ENCODE results near the gene NR2C1. TPM values are rescaled to one million over a fixed set of nuclear protein-coding genes. Genes with fewer than 3 reads are reported as not detected.

NR2C1 gene
- total RNA-seq, 4 donors from 2014 or later, result 56.7 to 114 (median 80.1) TPM

- Histone ChIP-seq H3K9me3 (no peaks in the 10 kb centered on the region), H3K36me3 (no peaks in the 10 kb centered on the region), H3K4me3 (no peak overlapping the region), H3K27ac (no peak overlapping the region), H3K4me1 (no peaks in the 10 kb centered on the region), H3K27me3 (no peaks in the 10 kb centered on the region)
- intact Hi-C loops (cut with DNase I; ENCODE audit: low total_unique reads), result no loop called here
- no peak for DNase-seq
- TF ChIP-seq, protein P1, sequence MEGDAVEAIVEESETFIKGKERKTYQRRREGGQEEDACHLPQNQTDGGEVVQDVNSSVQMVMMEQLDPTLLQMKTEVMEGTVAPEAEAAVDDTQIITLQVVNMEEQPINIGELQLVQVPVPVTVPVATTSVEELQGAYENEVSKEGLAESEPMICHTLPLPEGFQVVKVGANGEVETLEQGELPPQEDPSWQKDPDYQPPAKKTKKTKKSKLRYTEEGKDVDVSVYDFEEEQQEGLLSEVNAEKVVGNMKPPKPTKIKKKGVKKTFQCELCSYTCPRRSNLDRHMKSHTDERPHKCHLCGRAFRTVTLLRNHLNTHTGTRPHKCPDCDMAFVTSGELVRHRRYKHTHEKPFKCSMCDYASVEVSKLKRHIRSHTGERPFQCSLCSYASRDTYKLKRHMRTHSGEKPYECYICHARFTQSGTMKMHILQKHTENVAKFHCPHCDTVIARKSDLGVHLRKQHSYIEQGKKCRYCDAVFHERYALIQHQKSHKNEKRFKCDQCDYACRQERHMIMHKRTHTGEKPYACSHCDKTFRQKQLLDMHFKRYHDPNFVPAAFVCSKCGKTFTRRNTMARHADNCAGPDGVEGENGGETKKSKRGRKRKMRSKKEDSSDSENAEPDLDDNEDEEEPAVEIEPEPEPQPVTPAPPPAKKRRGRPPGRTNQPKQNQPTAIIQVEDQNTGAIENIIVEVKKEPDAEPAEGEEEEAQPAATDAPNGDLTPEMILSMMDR (IDR thresholded peaks at IDR 0.05), result no peak
- TF ChIP-seq POLR2A (IDR thresholded peaks at IDR 0.05), result no peak
These were observed 18.4 kb downstream of the NR2C1 start for GRCh38 chr12:95055057-95055456.

GRCh38 chr12:95054206-95054605 is 19.2 kb downstream of the NR2C1 start:
- TF ChIP-seq, protein P1 (IDR thresholded peaks at IDR 0.05), result no peak
- no peak for TF ChIP-seq POLR2A (IDR thresholded peaks at IDR 0.05)
- Histone ChIP-seq H3K4me1 (no peaks in the 10 kb centered on the region), H3K9me3 (no peaks in the 10 kb centered on the region), H3K27ac (no peak overlapping the region), H3K27me3 (no peaks in the 10 kb centered on the region), H3K36me3 (no peaks in the 10 kb centered on the region), H3K4me3 (no peak overlapping the region)
- no peak for DNase-seq
- intact Hi-C loops (cut with DNase I; ENCODE audit: low total_unique reads), result no loop called here

GRCh38 chr12:95051241-95051640 is 22.2 kb downstream of the NR2C1 start:
- Histone ChIP-seq H3K36me3 (no peaks in the 10 kb centered on the region), H3K27me3 (no peaks in the 10 kb centered on the region), H3K27ac (no peak overlapping the region), H3K4me3 (no peak overlapping the region), H3K9me3 (no peaks in the 10 kb centered on the region), H3K4me1 (no peaks in the 10 kb centered on the region)
- intact Hi-C loops (cut with DNase I; ENCODE audit: low total_unique reads), result no loop called here
- TF ChIP-seq, protein P1 (IDR thresholded peaks at IDR 0.05), result no peak
- no peak for TF ChIP-seq POLR2A (IDR thresholded peaks at IDR 0.05)
- no peak for DNase-seq

- Histone ChIP-seq H3K4me3 (no peak overlapping the region), H3K9me3 (no peaks in the 10 kb centered on the region), H3K36me3 (no peaks in the 10 kb centered on the region), H3K27ac (no peak overlapping the region), H3K4me1 (no peaks in the 10 kb centered on the region), H3K27me3 (no peaks in the 10 kb centered on the region)
- intact Hi-C loops (cut with DNase I; ENCODE audit: low total_unique reads), result no loop called here
- no peak for DNase-seq
- TF ChIP-seq, protein P1 (IDR thresholded peaks at IDR 0.05), result no peak
- TF ChIP-seq POLR2A (IDR thresholded peaks at IDR 0.05), result no peak
These were observed 35.5 kb downstream of the NR2C1 start for GRCh38 chr12:95037906-95038305.

DNA sequence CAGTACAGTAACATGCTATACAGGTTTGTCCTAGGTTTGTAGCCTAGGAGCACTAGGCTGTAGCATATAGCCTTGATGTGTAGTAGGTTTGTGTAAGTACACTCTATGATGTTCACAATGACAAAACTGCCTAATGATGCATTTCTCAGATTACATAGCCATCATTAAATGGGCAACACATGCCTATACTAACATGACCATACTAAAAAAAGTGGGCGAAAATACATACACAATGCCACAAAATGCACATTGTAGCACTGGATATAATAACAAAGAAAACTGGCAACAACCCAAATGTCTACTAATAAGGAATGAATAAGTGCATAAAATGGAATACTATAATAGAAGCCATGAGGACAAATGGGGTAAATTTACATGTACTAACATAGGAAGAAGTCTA is 38.7 kb downstream of the NR2C1 start:
- Histone ChIP-seq H3K36me3 (no peaks in the 10 kb centered on the region), H3K27me3 (no peaks in the 10 kb centered on the region), H3K27ac (no peak overlapping the region), H3K9me3 (no peaks in the 10 kb centered on the region), H3K4me1 (no peaks in the 10 kb centered on the region), H3K4me3 (no peak overlapping the region)
- TF ChIP-seq POLR2A (IDR thresholded peaks at IDR 0.05), result no peak
- TF ChIP-seq, protein P1 (IDR thresholded peaks at IDR 0.05), result no peak
- intact Hi-C loops (cut with DNase I; ENCODE audit: low total_unique reads), result no loop called here
- no peak for DNase-seq
